KMS-11 (cell line): ENCODE measurements around the gene ZBED5.

Experiments
- H2AFZ ChIP-seq: fragments of 200-600 bp; sonication (generic); 2 replicates; pipeline ENCODE4 v1.6.1; 2016; ENCODE audit warnings: antibody characterized with exemption, mixed run types, low read depth
- H3K27ac ChIP-seq: fragments of 200-600 bp; sonication (generic); 2 replicates; pipeline ENCODE4 v1.6.1; 2016; ENCODE audit warnings: mild to moderate bottlenecking, mixed run types
- H3K27me3 ChIP-seq: fragments of 200-600 bp; sonication (generic); 2 replicates; pipeline ENCODE4 v1.6.1; 2017; ENCODE audit warnings: mild to moderate bottlenecking, low read depth, mixed run types, moderate library complexity; ENCODE audit not compliant: insufficient read depth
- H3K36me3 ChIP-seq: fragments of 200-600 bp; sonication (generic); 2 replicates; pipeline ENCODE4 v1.6.1; 2017; ENCODE audit warnings: mild to moderate bottlenecking, mixed run types; ENCODE audit not compliant: insufficient read depth
- H3K4me1 ChIP-seq: fragments of 200-600 bp; sonication (generic); 2 replicates; pipeline ENCODE4 v1.6.1; 2016; ENCODE audit warnings: mild to moderate bottlenecking, low read depth, mixed run types; ENCODE audit not compliant: poor library complexity, severe bottlenecking
- H3K4me2 ChIP-seq: fragments of 200-600 bp; sonication (generic); 2 replicates; pipeline ENCODE4 v1.7.0; 2016; ENCODE audit warnings: mild to moderate bottlenecking, mixed run types
- H3K4me3 ChIP-seq: fragments of 200-600 bp; sonication (generic); IDR thresholded peaks from 2 replicates; pipeline ENCODE4 v1.6.1; 2017; ENCODE audit warnings: low read depth, low read length, mixed read lengths; ENCODE audit not compliant: insufficient read depth
- H3K79me2 ChIP-seq: fragments of 200-600 bp; sonication (generic); 2 replicates; pipeline ENCODE4 v1.6.1; 2016; ENCODE audit warnings: low read depth, mixed run types; ENCODE audit not compliant: insufficient read depth
- H3K9ac ChIP-seq: fragments of 200-600 bp; sonication (generic); 2 replicates; pipeline ENCODE4 v1.6.1; 2016; ENCODE audit warnings: mild to moderate bottlenecking, mixed run types
- H4K20me1 ChIP-seq: fragments of 200-600 bp; sonication (generic); 2 replicates; pipeline ENCODE4 v1.6.1; 2016; ENCODE audit warnings: mild to moderate bottlenecking, mixed run types; ENCODE audit not compliant: insufficient read depth
- CTCF ChIP-seq: fragments of 200-600 bp; sonication (generic); conservative IDR thresholded peaks from 2 replicates; pipeline ENCODE4 v1.6.1; 2017; ENCODE audit warnings: low read depth, mild to moderate bottlenecking, antibody characterized with exemption, low read length, moderate library complexity, mixed read lengths

ZBED5 gene

GRCh38 chr11:10899121-10899830 lies 41.4 kb upstream of the ZBED5 start:
- no peak overlapping the region for H3K27ac ChIP-seq
- peaks cover 5% of the 10 kb centered on the region for H3K4me1 ChIP-seq

GRCh38 chr11:10898763-10899025 lies 40.8 kb upstream of the ZBED5 start:
- H2AFZ ChIP-seq, result no peak overlapping the region
- no peak overlapping the region for H3K4me2 ChIP-seq
- no peak overlapping the region for H3K4me3 ChIP-seq
- H3K4me1 ChIP-seq, result peaks cover 5% of the 10 kb centered on the region
- H3K27me3 ChIP-seq, result no peaks in the 10 kb centered on the region
- no peak for TF ChIP-seq CTCF
- H3K36me3 ChIP-seq, result no peaks in the 10 kb centered on the region
- H3K9ac ChIP-seq, result no peak overlapping the region
- H4K20me1 ChIP-seq, result no peaks in the 10 kb centered on the region
- no peak overlapping the region for H3K27ac ChIP-seq
- no peaks in the 10 kb centered on the region for H3K79me2 ChIP-seq

More at GRCh38 chr11:10899121-10899830, 41.4 kb upstream of the ZBED5 start:
- Histone ChIP-seq H3K79me2 (no peaks in the 10 kb centered on the region), H3K9ac (no peak overlapping the region), H3K4me3 (no peak overlapping the region), H4K20me1 (no peaks in the 10 kb centered on the region), H3K27me3 (no peaks in the 10 kb centered on the region), H2AFZ (no peak overlapping the region), H3K36me3 (no peaks in the 10 kb centered on the region), H3K4me2 (no peak overlapping the region)
- TF ChIP-seq CTCF, result no peak

GRCh38 chr11:10898003-10898762 lies 40.3 kb upstream of the ZBED5 start:
- no peak overlapping the region for H3K9ac ChIP-seq
- H3K79me2 ChIP-seq, result no peaks in the 10 kb centered on the region
- no peaks in the 10 kb centered on the region for H3K36me3 ChIP-seq
- H3K4me2 ChIP-seq, result no peak overlapping the region
- no peak overlapping the region for H2AFZ ChIP-seq
- H3K27ac ChIP-seq, result no peak overlapping the region
- H3K4me3 ChIP-seq, result no peak overlapping the region
- H3K27me3 ChIP-seq, result no peaks in the 10 kb centered on the region
- no peaks in the 10 kb centered on the region for H4K20me1 ChIP-seq
- peaks cover 5% of the 10 kb centered on the region for H3K4me1 ChIP-seq
- no peak for TF ChIP-seq CTCF

GRCh38 chr11:10897150-10897549 lies 39.3 kb upstream of the ZBED5 start:
- Histone ChIP-seq H3K79me2 (no peaks in the 10 kb centered on the region), H3K4me2 (no peak overlapping the region), H2AFZ (no peak overlapping the region), H3K27ac (no peak overlapping the region), H3K36me3 (no peaks in the 10 kb centered on the region), H3K9ac (no peak overlapping the region), H3K4me1 (peaks cover 5% of the 10 kb centered on the region), H3K4me3 (no peak overlapping the region), H3K27me3 (no peaks in the 10 kb centered on the region), H4K20me1 (no peaks in the 10 kb centered on the region)
- no peak for TF ChIP-seq CTCF
